HG02870 (cell line): ENCODE measurements around the gene ZNF628.

Experiments
- ATAC-seq: cut with Tn5 transposase; IDR thresholded peaks from one replicate; pipeline ENCODE4 v1.9.1; 2021; ENCODE audit warnings: mild to moderate bottlenecking, moderate library complexity; ENCODE audit not compliant: unreplicated experiment

The ZNF628 gene

DNA sequence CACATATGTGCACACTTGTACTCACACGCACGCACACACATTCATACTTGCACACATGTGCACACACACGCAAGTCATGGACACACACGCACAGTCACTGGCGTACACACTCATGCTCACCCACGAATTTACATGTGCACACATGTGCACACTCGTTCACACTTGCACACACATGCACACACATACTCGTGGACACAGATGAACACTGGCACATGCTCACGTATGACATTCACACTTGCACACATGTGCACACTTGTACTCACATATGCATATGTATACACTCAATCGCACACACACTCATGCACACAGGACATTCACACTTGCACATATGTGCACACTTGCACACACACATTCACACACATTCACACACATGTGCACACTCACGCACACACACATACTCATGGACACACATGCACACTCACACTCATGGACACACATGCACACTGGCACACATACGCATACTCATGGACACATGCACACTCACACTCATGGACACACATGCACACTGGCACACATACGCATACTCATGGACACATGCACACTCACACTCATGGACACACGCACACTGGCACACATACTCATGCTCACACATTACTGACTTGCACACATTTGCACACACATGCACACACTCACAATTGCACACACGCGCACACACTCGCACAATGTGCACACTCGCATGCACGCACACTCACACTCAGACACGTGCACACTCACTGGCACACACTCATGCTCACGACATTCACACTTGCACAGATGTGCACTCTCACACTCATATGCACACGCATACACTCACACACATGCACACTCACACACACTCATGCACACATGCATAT, 51.0 kb downstream of the ZNF628 start:
- ATAC-seq: no peak

GRCh38 chr19:55528030-55528803, 51.8 kb downstream of the ZNF628 start:
- no peak for ATAC-seq

DNA sequence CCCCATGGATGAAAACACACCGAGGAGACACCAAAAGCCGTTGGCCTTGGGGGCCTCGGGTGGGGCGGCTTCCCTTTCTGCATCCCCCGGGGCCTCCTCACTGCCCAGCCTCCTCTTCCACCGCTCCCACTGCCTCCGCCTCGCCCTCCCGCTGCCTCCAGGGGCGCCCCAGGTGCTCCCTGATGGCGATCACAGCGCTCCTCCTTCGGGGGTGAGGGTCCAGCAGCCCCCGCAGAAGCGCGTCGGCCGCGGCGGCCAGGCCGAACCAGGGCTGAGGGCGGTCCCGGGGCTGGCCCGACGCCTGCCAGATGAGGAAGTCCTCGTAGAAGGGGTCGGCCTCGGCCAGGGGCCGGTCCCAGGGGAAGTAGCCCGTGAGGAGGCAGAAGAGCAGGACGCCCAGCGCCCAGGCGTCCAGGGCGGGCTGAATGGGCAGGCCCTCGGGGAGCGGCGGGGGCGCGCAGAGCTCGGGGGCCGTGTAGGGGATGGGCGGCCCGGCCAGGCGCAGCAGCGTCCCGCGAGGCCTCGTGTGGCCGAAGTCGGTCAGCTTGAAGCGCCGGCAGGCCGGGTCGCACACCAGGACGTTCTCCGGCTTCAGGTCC, 53.3 kb downstream of the ZNF628 start:
- ATAC-seq: no peak

DNA sequence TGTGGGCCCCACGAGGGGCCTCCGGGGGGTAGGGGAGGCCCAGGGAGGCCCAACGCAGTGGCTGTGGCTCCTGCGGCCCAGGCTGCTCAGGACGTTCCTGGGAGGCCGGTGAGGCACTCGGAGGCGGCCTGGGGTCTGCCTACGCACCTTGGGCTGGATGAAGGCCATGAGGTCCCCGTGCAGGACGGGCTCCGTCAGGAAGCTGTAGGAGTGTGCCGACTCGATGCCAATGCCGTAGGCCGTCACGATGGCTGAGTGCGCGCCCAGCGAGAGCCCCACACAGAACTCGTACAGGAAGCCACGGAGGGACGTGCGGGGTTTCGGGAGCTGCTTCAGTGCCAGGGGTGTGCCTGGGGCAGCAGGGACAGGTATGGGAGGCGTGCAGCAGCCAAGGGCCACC, 54.6 kb downstream of the ZNF628 start:
- ATAC-seq: no peak
